GM18526 (cell line): ENCODE results near the gene CPNE1.

Experiments
- POLR2A ChIP-seq: IDR thresholded peaks from 3 replicates; pipeline ENCODE4 v1.6.1; 2011; ENCODE audit not compliant: insufficient read length; ENCODE audit errors: extremely low read depth

The CPNE1 gene

DNA sequence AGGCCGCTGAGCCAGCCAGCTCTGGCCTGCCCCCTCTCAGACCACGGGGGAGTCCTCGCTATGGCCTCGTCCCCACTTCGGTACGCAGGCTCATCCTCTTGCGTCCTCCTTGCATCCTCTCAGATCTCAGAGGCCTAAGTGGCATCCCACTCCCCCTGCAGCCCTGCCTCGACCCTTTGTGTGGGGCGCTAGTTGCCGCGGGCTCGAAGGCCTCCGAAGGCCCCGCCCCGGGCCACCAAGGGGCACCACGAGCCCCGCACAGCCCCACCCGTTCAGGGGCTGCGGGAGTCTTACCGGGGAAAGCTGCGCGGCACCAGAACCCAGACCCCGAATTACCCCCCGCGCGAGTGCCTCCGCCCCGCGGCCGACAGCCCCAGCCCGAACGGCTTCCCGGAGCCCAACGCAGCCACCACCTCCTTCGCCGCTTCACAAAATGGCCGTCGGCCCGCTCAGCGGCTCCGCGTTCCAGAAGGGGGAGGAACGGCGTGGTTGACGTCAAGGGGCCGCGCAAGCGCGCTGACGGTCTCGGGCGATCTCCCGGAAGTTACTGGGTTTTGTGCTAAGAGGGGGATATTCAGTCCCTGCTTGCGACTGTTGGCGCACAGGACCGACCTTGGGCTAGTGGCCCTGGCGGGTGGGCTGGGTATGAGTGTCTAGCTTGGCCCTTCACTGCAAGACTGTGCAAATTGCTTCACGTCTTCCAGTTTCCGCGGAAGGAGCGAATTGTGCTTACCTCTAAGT lies at the start of gene CPNE1, which contains the start of gene RBM12:
TSS of gene CPNE1 (minus strand) at position 435 of the 741 bp plus-strand sequence. CDS start 31,977 bp downstream, outside the sequence.
TSS of gene RBM12 (minus strand) at position 435 of the 741 bp plus-strand sequence. CDS start 9,578 bp downstream, outside the sequence.
- peak; percentile 96 for TF ChIP-seq POLR2A

DNA sequence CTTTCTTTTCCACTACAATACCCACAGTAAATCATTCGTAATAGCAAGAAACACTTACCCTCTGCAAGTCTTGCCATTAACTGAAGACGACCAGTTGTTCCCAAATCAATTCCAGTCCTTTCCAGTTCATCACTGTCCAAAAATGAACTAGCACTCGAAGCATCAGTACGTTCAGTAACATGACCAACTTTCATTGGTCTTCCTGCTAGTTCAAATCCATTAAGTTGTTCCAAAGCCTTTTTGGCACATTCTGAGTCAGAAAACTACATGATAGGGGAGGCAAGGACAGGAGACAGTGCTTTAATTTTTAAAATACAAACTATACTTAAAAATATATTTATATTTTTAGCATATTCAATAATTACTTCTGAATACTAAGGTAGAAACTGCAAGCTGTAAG lies 49.4 kb upstream of the CPNE1 start:
- no peak for TF ChIP-seq POLR2A

DNA sequence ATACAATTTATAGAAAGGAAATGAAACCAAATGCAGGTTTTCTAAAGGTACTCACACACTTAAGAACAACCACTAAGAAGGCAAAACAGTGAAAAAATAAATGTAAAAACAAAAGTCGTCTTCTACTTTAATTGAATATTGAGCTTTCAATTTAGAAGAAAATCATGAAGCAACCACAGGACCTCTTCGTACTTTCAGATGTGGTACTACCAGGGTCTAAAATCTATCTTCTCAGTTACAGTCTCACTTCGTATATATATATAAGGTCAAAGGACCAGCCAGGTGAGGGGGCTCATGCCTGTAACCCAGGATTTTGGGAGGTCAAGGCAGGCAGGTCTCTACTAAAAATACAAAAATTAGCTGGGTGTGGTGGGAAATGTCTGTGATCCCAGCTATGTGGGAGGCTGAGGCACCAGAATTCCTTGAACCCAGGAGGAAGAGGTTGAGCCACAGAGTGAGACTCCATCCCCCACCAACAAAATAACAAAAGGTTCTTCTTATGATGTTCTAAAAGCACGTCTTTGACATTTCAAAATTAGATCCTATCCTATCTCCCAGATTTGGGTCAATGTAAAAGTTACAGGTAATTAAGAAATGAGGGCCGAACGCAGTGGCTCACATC lies 47.0 kb upstream of the CPNE1 start:
- TF ChIP-seq POLR2A, result no peak

DNA sequence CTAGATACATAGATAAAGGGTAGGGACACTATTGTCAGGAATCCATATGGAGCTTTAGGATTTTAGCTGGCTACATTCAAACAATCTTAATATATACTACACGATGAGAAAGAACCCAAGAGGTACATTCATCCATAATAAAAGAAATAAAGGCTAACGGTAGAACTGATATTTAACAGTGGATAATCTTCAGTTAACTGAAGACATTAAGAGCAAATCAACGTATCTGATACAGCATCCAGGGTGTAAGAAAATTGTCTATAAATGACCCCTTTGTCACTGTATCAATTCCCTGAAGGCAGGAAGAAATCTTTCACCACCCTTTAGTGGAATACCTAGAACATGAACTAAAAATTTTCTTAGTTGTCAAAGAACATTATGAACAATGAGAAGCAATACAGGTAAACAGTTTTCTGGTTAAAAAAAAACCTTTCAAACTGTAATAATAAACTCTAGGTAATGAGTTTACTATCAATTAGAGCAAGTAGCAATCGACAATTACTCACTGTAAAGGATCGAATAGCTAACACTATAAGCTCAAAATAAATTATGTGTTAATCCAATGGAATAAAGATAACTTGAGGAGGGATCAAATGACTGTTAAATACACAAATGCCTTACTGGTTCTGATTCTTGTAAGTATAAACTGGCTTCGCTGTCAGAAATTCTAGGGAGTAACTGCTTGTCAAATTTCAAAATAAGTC lies 46.3 kb upstream of the CPNE1 start:
- TF ChIP-seq POLR2A, result no peak

DNA sequence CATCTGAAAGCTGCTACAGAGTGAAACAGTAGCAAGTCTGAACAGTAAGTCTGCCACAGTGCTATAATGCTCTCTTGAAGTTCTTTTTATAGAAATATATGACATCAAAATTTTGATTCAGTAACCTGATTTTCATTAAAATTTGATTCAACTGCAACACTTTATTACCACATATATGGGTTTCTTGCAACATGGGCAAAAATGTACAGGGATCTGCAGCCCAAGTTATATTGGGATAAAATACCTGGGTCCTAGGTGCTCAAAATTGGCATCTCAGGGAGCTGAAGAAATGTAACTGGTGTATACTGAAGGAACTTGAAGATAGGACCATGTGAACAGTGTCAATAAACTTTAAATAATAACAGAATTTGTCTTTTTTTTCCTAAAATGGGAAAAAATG lies 45.3 kb upstream of the CPNE1 start:
- TF ChIP-seq POLR2A, result no peak

DNA sequence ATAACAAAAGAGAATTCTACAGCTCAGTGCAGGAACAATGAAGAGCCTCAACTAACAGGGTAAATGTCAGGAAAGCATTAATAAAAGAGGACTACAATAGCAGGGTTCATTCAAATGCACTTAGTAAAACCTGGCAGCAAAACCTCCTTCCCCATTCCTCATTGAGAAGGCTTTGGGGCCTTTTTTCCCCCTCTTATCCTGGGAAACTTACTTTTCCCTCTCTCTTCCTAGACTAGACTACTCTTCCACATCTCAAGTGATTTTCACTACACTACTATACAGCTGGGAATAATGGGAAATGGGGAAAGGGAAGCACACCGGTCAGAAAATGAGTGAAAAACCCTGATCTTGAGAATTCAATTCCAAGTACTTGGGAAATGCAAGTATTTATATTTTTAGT lies 44.6 kb upstream of the CPNE1 start:
- TF ChIP-seq POLR2A, result no peak

DNA sequence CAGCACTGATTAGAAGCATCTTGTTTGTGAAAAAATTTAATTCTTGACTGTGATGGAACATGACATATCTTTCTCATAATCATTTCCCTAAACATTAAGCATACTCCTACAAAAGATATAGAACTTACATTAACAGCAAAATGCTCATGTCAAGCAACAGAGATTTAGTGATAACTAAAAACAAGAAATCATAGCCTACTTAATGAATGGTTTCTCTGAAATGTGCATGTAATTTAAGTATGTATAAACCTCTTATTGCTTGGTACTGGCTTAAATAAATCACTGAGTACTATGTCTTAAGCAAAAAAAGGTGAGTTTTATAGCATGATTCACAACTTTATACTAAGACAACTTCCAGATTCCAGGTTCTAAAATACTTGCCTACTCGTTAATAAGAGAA lies 43.8 kb upstream of the CPNE1 start:
- no peak for TF ChIP-seq POLR2A

DNA sequence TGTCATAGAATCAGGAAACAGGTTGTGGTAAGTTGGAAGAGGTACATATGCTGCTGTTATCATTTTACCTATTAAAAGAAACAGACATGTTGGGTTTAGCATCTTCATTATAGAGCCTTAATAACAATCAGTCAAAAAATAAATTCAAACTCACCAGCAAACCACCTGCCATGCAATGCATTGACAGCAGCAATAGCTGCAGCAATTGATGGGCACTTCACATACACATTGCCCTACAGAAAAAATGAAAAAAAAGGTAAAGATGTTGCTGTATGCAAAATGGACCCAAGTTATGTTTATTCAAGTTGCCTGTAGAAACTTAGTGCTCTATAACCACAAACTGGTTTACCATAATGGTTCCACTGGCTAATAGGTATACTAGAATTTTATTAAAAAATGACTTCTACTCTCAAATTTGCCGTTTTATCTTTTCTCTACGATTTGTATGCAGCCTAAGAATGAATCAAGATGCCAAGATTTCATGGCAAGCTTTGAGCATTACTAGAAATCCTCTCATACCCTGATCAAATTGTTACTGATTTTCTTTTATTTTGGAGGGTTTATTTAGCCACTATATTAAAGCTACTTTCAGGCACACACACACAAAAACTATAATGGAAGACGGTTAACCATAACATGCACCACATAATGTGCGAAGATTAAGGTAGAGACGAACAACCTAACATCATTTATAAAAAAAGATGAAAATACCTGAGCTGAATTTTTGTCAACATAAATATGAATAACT lies 40.0 kb upstream of the CPNE1 start:
- TF ChIP-seq POLR2A, result no peak

DNA sequence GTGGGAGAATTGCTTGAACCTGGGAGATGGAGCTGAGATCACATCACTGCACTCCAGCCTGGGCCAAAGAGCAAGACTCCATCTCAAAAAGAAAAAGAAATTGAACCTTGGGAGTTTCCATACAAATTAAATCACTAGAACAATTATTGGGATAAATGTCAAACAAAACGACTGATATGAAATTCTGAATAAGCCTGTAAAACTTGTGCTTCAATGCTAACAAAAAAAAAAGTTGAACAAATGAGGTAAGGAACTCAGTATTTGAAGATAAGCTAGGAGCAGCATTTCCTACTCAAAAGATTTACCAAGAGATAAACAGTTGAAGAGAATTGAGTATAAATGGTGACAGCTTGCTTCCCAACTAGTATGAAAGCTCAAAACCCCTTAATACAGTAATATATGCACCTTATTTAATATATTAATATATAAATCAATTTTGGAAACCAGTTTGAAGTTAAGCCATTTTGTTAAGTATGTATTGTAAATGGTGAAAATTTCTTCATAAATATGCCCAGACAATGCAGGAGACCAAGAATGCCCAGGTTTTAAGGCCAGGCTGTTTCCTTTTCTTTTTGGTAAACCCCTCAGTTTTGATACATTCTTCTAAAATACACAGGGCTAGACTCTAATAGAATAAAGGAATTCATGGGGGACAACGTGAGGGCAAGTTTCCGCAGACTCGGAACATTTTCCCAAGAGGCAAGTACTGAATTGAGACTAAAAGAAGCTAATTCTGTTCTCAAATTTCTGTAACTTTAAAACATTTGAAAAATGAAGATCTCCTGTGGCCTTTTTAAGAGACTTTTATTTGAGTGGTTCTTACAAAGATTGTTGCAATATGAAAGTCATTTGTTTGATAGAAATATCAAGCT lies 38.4 kb upstream of the CPNE1 start:
- no peak for TF ChIP-seq POLR2A

DNA sequence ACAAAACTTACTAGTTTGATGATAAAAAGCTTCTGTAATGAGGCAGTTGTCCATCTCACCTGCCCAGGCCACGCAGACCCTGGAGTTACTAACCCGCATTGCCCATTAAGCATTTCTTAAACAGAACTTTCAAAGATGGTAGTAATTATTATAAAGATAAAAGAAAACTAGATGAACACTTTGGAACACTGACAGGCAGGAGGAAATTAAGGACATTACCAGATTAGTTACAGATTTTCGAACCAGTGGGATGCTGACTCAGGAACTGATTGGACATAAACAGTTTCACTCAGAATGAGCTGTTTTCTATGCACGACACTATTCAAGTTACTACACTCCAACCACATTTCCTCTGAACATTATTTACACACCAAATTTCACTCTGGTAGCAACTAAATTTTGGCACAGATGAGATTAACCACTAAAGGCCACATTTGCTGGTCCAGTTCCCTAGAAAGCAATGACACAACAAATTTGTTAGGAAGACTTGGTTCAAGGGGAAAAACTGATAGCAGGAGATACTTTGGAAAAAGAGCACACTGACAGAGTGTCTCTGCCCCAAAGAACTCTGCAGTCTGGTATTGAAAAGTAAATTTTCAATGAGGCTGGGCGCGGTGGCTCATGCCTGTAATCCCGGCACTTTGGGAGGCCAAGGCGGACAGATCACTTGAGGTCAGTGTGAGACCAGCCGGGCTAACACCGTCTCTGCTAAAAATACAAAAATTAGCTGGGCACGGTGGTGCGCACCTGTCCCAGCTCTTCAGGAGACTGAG lies 37.5 kb upstream of the CPNE1 start:
- TF ChIP-seq POLR2A, result no peak

DNA sequence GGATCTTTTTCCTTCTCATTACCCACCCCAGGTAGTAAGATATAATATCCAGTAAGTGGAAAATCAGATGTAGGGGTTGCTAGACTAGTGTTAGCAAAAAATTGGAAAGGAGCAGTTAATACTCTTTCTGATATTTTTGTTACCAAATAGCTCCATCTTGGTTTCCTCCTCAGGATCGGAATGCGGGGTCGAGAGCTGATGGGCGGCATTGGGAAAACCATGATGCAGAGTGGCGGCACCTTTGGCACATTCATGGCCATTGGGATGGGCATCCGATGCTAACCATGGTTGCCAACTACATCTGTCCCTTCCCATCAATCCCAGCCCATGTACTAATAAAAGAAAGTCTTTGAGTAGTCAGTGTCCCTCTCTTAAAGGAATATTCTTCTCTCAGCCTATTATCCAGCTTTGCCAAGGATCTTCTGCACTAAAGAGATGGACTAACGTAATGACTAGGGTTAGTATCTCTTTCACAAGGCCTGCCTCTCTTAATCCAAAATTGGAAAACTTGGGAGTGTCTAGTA lies 36.0 kb upstream of the CPNE1 start:
- TF ChIP-seq POLR2A, result no peak

DNA sequence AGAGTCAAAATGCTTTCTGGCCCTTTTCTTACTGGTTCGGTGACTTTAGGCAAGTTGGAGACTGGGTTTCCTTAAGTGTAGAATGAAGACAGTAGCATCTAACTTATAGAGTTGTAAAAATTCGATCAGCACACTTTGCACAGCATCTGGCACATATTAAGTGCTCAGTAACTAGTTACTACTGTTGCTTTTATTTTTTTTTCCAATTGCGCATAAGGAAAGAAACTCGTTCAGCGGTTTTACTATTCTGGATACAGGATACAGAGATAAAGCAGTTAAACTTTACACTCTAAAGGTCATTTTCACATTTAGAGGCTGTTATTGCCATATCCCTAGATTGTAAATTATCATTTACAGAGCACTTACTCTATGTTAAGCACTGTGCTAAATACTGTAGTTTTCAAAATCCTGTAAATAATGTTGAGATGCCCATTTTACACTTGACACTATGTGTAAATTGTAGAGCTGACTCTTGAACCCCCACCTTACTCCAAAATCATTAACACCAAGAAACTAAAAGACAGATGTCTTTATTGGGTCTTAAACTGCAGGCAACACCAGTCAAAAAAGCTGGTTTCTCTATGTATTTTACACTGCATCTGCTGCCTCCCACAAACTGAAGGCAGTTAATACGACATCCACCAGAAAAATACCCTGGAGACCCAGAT lies 35.4 kb upstream of the CPNE1 start:
- TF ChIP-seq POLR2A, result no peak
